Calu3 (cell line): ENCODE measurements around the gene PRKG2. TPM values are rescaled to one million over a fixed set of nuclear protein-coding genes. Genes with fewer than 3 reads are reported as not detected.

Source experiments
- BruUV-seq: library from RNA; stranded (reverse); fragments of 400-500 nt; replicated peaks from 2 replicates; lab custom pipeline; 2021; lab: Mats Ljungman, UMichigan
- CTCF ChIA-PET: fragments of 300-600 bp; sonication (Branson Sonifier 250); formaldehyde crosslinking; loops from one replicate; lab custom pipeline; 2022; ENCODE audit warnings: antibody characterized with exemption; lab: Charles Lee
- DNase-seq: peaks from one replicate; pipeline ENCODE4 v3.0.0; 2022
- H3K27ac Mint-ChIP-seq: one replicate; pipeline ENCODE4 v1.8.0; 2022; ENCODE audit warnings: mixed read lengths; ENCODE audit not compliant: unreplicated experiment
- H3K27me3 Mint-ChIP-seq: one replicate; pipeline ENCODE4 v1.8.0; 2022; ENCODE audit warnings: mixed read lengths; ENCODE audit not compliant: unreplicated experiment
- H3K36me3 Mint-ChIP-seq: one replicate; pipeline ENCODE4 v1.8.0; 2022; ENCODE audit warnings: mild to moderate bottlenecking, moderate library complexity, mixed read lengths; ENCODE audit not compliant: insufficient read depth, unreplicated experiment
- H3K4me1 Mint-ChIP-seq: one replicate; pipeline ENCODE4 v1.8.0; 2022; ENCODE audit warnings: mild to moderate bottlenecking, low read depth, mixed read lengths; ENCODE audit not compliant: unreplicated experiment
- H3K4me3 Mint-ChIP-seq: one replicate; pipeline ENCODE4 v1.8.0; 2022; ENCODE audit warnings: mild to moderate bottlenecking, low read depth, moderate library complexity, mixed read lengths; ENCODE audit not compliant: unreplicated experiment
- H3K9me3 Mint-ChIP-seq: one replicate; pipeline ENCODE4 v1.8.0; 2022; ENCODE audit warnings: low read depth, mixed read lengths; ENCODE audit not compliant: unreplicated experiment
- intact Hi-C: fragments of 100-400 bp; cut with micrococcal nuclease; formaldehyde crosslinking; loops from one replicate; pipeline ENCODE4 v1.10.0; 2022; ENCODE audit not compliant: unreplicated experiment
- total RNA-seq: library from RNA; stranded (reverse); gene quantifications from 2 replicates; pipeline ENCODE4 v1.2.3, GENCODE V29; 2022
- TF ChIP-seq, protein P1 (sequence below): fragments of 200-600 bp; IDR thresholded peaks from one replicate; pipeline ENCODE4 v1.8.0; 2022; ENCODE audit warnings: antibody characterized with exemption; ENCODE audit not compliant: unreplicated experiment

The PRKG2 gene
- total RNA-seq, 1 experiment from 2014 or later: 0.76 TPM

DNA sequence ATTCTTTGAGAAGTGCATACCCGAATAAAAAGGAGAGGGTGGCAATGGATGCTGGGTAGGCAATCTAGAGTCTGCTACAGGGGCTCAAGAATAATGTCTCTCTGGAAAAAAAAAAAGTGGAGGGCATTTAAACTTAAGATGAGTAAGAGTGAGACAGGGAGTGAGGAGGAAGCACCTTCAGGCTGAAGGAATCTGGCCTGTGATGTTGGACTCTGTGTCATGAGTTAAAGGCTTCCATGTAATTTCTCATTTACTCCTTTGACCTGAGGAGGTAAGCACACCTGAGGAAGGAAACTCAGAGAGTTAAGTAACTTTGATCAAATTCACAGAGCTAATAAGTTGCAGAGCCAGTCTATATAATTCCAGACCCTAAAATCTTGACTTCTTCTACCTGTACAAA is 3.2 kb upstream of the PRKG2 start:
- H3K36me3 Mint-ChIP-seq: peaks cover 9% of the 10 kb centered on the region
- CTCF ChIA-PET: no interaction called here
- H3K4me3 Mint-ChIP-seq: no peak overlapping the region
- no TSS peak for BruUV-seq
- no peaks in the 10 kb centered on the region for H3K4me1 Mint-ChIP-seq
- intact Hi-C loops: no loop called here
- no peaks in the 10 kb centered on the region for H3K27me3 Mint-ChIP-seq
- H3K27ac Mint-ChIP-seq: no peak overlapping the region
- TF ChIP-seq, protein P1, sequence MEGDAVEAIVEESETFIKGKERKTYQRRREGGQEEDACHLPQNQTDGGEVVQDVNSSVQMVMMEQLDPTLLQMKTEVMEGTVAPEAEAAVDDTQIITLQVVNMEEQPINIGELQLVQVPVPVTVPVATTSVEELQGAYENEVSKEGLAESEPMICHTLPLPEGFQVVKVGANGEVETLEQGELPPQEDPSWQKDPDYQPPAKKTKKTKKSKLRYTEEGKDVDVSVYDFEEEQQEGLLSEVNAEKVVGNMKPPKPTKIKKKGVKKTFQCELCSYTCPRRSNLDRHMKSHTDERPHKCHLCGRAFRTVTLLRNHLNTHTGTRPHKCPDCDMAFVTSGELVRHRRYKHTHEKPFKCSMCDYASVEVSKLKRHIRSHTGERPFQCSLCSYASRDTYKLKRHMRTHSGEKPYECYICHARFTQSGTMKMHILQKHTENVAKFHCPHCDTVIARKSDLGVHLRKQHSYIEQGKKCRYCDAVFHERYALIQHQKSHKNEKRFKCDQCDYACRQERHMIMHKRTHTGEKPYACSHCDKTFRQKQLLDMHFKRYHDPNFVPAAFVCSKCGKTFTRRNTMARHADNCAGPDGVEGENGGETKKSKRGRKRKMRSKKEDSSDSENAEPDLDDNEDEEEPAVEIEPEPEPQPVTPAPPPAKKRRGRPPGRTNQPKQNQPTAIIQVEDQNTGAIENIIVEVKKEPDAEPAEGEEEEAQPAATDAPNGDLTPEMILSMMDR: no peak
- peaks cover 2% of the 10 kb centered on the region for H3K9me3 Mint-ChIP-seq
- DNase-seq: no peak

- BruUV-seq: no TSS peak
- Mint-ChIP-seq H3K36me3 (peaks cover 9% of the 10 kb centered on the region), H3K4me1 (no peaks in the 10 kb centered on the region), H3K27ac (no peak overlapping the region), H3K27me3 (no peaks in the 10 kb centered on the region), H3K4me3 (no peak overlapping the region), H3K9me3 (peaks cover 2% of the 10 kb centered on the region)
- TF ChIP-seq, protein P1: no peak
- CTCF ChIA-PET: no interaction called here
- DNase-seq: no peak
- intact Hi-C loops: loop anchor here (2.0 kb wide), 1 partner anchor 133 kb away; no protein-coding TSS in a partner anchor
Observed at GRCh38 chr4:81217779-81218178, 2.8 kb upstream of the PRKG2 start.

DNA sequence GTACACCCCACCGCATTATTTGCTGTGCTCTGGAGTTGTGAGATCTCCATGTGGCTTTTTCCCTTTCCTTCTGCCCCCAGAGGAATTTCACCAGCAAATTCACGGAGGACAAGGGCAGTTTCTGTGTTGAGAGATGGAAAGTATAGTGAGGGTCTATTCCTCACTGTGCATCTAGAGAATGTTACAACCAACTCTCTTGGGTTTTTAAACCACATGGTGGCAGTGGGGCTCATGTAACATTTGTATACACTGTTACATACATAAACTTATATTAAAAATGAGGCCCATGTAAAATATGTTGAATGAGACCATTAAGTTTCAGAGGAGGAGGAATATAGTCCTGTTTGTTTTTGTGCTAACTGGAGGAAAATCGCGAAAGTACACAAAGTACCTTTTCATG is 909 bp upstream of the PRKG2 start:
- CTCF ChIA-PET: no interaction called here
- Mint-ChIP-seq H3K27ac (no peak overlapping the region), H3K9me3 (peaks cover 2% of the 10 kb centered on the region), H3K4me3 (peak overlapping the region; percentile 63), H3K27me3 (peaks cover 5% of the 10 kb centered on the region), H3K36me3 (peaks cover 8% of the 10 kb centered on the region), H3K4me1 (no peaks in the 10 kb centered on the region)
- BruUV-seq: no TSS peak
- intact Hi-C loops: loop anchor here (2.0 kb wide), 1 partner anchor 135 kb away; no protein-coding TSS in a partner anchor
- TF ChIP-seq, protein P1: no peak
- no peak for DNase-seq

GRCh38 chr4:81214144-81214880 is 710 bp downstream of the PRKG2 start:
- no peak for DNase-seq
- no peak overlapping the region for H3K27ac Mint-ChIP-seq
- H3K9me3 Mint-ChIP-seq: no peaks in the 10 kb centered on the region
- H3K4me3 Mint-ChIP-seq: peak overlapping the region; percentile 63
- BruUV-seq: no TSS peak
- H3K27me3 Mint-ChIP-seq: peaks cover 7% of the 10 kb centered on the region
- H3K36me3 Mint-ChIP-seq: peaks cover 6% of the 10 kb centered on the region
- CTCF ChIA-PET: interaction anchor here (0.6 kb wide), 1 partner anchor 1200 kb away, joined by 3 read pairs; no protein-coding TSS in a partner anchor
- H3K4me1 Mint-ChIP-seq: no peaks in the 10 kb centered on the region
- intact Hi-C loops: no loop called here
- TF ChIP-seq, protein P1: no peak
